ENCODE measurements around the gene PDE3A.

GRCh38 chr12:20596061-20596460 lies 227.7 kb downstream of the PDE3A start:
- TF ChIP-seq CTCF (IDR thresholded peaks at IDR 0.05; ENCODE audit: poor library complexity) (no peak), EZH2 (IDR thresholded peaks at IDR 0.05; ENCODE audit: borderline replicate concordance) (no peak), EZH2phosphoT487 (IDR thresholded peaks at IDR 0.05; ENCODE audit: low read depth, severe bottlenecking, unreplicated experiment) (no peak)

Data from hepatocyte (in vitro differentiated cells).